GM12878 (cell line): ENCODE measurements around the gene SUGCT. TPM values are rescaled to one million over a fixed set of nuclear protein-coding genes. Genes with fewer than 3 reads are reported as not detected.

Experiments used
- ATAC-seq: fragments of 200-7000 bp; cut with Tn5 transposase; 3 replicates; pipeline ENCODE4 v1.9.1; 2020; ENCODE audit warnings: mild to moderate bottlenecking, moderate library complexity
- BruUV-seq: library from RNA; stranded (reverse); fragments of 400-500 nt; replicated peaks from 2 replicates; lab custom pipeline; 2021; lab: Mats Ljungman, UMichigan
- CTCF ChIA-PET: fragments of 300-600 bp; sonication (Branson Sonifier 250); formaldehyde crosslinking; extraction: SDS; loops from one replicate; lab custom pipeline; 2021; ENCODE audit warnings: inconsistent platforms; lab: Yijun Ruan, JAX
- POLR2A ChIA-PET: fragments of 350-600 bp; formaldehyde crosslinking; extraction: SDS; loops from one replicate; lab custom pipeline; 2021; ENCODE audit warnings: inconsistent platforms; lab: Charles Lee
- RAD21 ChIA-PET: fragments of 300-600 bp; sonication (Branson Sonifier 250); formaldehyde crosslinking; loops from one replicate; lab custom pipeline; 2023; ENCODE audit warnings: antibody characterized with exemption; ENCODE audit not compliant: unreplicated experiment; lab: Charles Lee
- SMC1A ChIA-PET: fragments of 300-600 bp; sonication (Branson Sonifier 250); formaldehyde crosslinking; loops from one replicate; lab custom pipeline; 2023; ENCODE audit not compliant: unreplicated experiment, uncharacterized antibody; lab: Charles Lee
- DNase-seq: peaks from one replicate; pipeline ENCODE4 v3.0.0-alpha.2; 2011; ENCODE audit warnings: low read depth, low spot score
- FAIRE-seq: peaks from 3 replicates; lab custom pipeline; 2011; peaks lifted over from hg19 to GRCh38; lab: Jason Lieb, UNC
- H2AFZ ChIP-seq: 2 replicates; pipeline ENCODE4 v1.6.0; 2011; ENCODE audit warnings: low read depth, low read length, control low read depth; ENCODE audit not compliant: control insufficient read depth
- H3K27ac ChIP-seq: 2 replicates; pipeline ENCODE4 v1.5.1; 2011; ENCODE audit warnings: control low read depth; ENCODE audit not compliant: control insufficient read depth, insufficient read depth
- H3K27me3 ChIP-seq, 2 experiments: replicated peaks in 1 of 2; 2 replicates each; pipeline versions ENCODE4 v1.6.0 to v1.6.1; 2011; ENCODE audit warnings: low read length in 1 of 2; ENCODE audit not compliant: control insufficient read depth in 2 of 2, insufficient read depth in 2 of 2
- H3K36me3 ChIP-seq, 2 experiments: 2 replicates each; pipeline ENCODE4 v1.5.1; 2011; ENCODE audit warnings: low read length in 1 of 2; ENCODE audit not compliant: control insufficient read depth in 2 of 2, insufficient read depth in 2 of 2
- H3K4me1 ChIP-seq: 2 replicates; pipeline ENCODE4 v1.6.1; 2011; ENCODE audit warnings: mild to moderate bottlenecking, low read length, moderate library complexity, mixed read lengths; ENCODE audit not compliant: control insufficient read depth, insufficient read depth
- H3K4me2 ChIP-seq: 2 replicates; pipeline ENCODE4 v1.6.0; 2011; ENCODE audit warnings: control low read depth; ENCODE audit not compliant: control insufficient read depth, insufficient read depth
- H3K4me3 ChIP-seq: fragments of 200-600 bp; sonication (generic); 2 replicates; pipeline ENCODE4 v1.5.1; 2016
- H3K79me2 ChIP-seq: 2 replicates; pipeline ENCODE4 v1.6.0; 2011; ENCODE audit warnings: low read length; ENCODE audit not compliant: control insufficient read depth, insufficient read depth
- H3K9ac ChIP-seq: 2 replicates; pipeline ENCODE4 v1.8.0; 2011; ENCODE audit warnings: low read length, control low read depth, mixed read lengths; ENCODE audit not compliant: control insufficient read depth, insufficient read depth
- H3K9me3 ChIP-seq: replicated peaks from 3 replicates; pipeline ENCODE4 v1.5.1; 2011; ENCODE audit warnings: mild to moderate bottlenecking, low read length; ENCODE audit not compliant: control insufficient read depth, insufficient read depth
- H4K20me1 ChIP-seq: 2 replicates; pipeline ENCODE4 v1.6.0; 2011; ENCODE audit not compliant: control insufficient read depth, insufficient read depth
- CUX1 ChIP-seq: IDR thresholded peaks from 2 replicates; pipeline ENCODE4 v1.6.1; 2012; ENCODE audit warnings: improper control_type of control experiment, low read depth, low read length; ENCODE audit not compliant: insufficient replicate concordance
- EP300 ChIP-seq, 2 experiments: fragments of 150-350 bp in 1 of 2; IDR thresholded peaks; 2 replicates each; pipeline ENCODE4 v1.6.1; 2011 to 2012; ENCODE audit warnings: low read depth in 2 of 2, low read length in 2 of 2, borderline replicate concordance in 1 of 2, improper control_type of control experiment in 1 of 2, inconsistent platforms in 1 of 2; ENCODE audit not compliant: control insufficient read depth in 1 of 2
- HDAC6 ChIP-seq: fragments of 200-600 bp; sonication (generic); IDR thresholded peaks from one replicate; pipeline ENCODE4 v1.8.0; 2017; ENCODE audit warnings: antibody characterized with exemption; ENCODE audit not compliant: unreplicated experiment
- NFYB ChIP-seq: IDR thresholded peaks from 2 replicates; pipeline ENCODE4 v1.6.1; 2011; ENCODE audit warnings: low read depth, mild to moderate bottlenecking, low read length, improper control_type of control experiment, moderate library complexity; ENCODE audit not compliant: insufficient read depth
- PRDM15 ChIP-seq: fragments of 450-650 bp; formaldehyde crosslinking; IDR thresholded peaks from 2 replicates; pipeline ENCODE4 v1.4.0; 2020; ENCODE audit warnings: mild to moderate bottlenecking, moderate library complexity
- SMARCA5 ChIP-seq: fragments of 450-650 bp; IDR thresholded peaks from 2 replicates; pipeline ENCODE4 v1.6.1; 2017; ENCODE audit warnings: mild to moderate bottlenecking
- SUPT20H ChIP-seq: IDR thresholded peaks from 2 replicates; pipeline ENCODE4 v1.6.1; 2011; ENCODE audit warnings: low read depth, mild to moderate bottlenecking, low read length, moderate library complexity, borderline replicate concordance; ENCODE audit not compliant: control insufficient read depth
- ZNF622 ChIP-seq: fragments of 450-650 bp; IDR thresholded peaks from 2 replicates; pipeline ENCODE4 v1.6.1; 2017; ENCODE audit warnings: mild to moderate bottlenecking, inconsistent platforms
- WGBS: methylation state at CpG from one replicate; pipeline ENCODE4 v1.1.6; 2016; ENCODE audit warnings: low lambda C conversion rate; ENCODE audit not compliant: insufficient replicate concordance, insufficient coverage; ENCODE audit errors: missing lambda C conversion rate; 5-methylcytosine and 5-hydroxymethylcytosine counted together
- in situ Hi-C: fragments of 300-500 bp; cut with MboI; formaldehyde crosslinking; loops from 9 replicates; pipeline ENCODE4 v1.14.3; 2018; ENCODE audit warnings: mixed read lengths
- intact Hi-C: fragments of 100-400 bp; cut with micrococcal nuclease; formaldehyde crosslinking; loops from one replicate; pipeline ENCODE4 v1.14.2; 2022; ENCODE audit not compliant: unreplicated experiment
- polyA plus RNA-seq, 11 experiments: library from polyadenylated mRNA; depleted of rRNA in 4 of 11; unstranded in 6 of 11; stranded (reverse) in 5 of 11; fragments of >200 nt; fragmentation: Nextera tagmentation in 4 of 11; fragmentation: Illumina TruSeq in 1 of 11; extraction: Ambion mirVana in 4 of 11; extraction: Trizol in 1 of 11; gene quantifications; 1 replicate in 1 of 11; 2 replicates in 10 of 11; pipeline versions ENCODE4 v1.2.1 to v1.2.3, GENCODE V29; 2011 to 2016; ENCODE audit warnings: inconsistent platforms in 2 of 11, missing spikeins in 2 of 11, low read depth in 1 of 11
- total RNA-seq, 4 experiments: library from RNA; depleted of rRNA in 3 of 4; stranded (reverse); fragments of >200 nt in 3 of 4; fragmentation: Illumina TruSeq in 1 of 4; extraction: Trizol in 1 of 4; gene quantifications; 2 replicates each; pipeline versions ENCODE4 v1.2.1 to v1.2.3, GENCODE V29; 2013 to 2021

Gene SUGCT
- total and polyA plus RNA-seq, 10 of the 15 experiments (the other 5 are each of a cell fraction or from before 2014, with no cell fraction given), result 0.08 to 1.2 (median 0.67) TPM; not detected in 1

- ChIA-PET RAD21 (interaction anchor here (0.7 kb wide), 1 partner anchor 134 kb away, joined by 3 read pairs; no protein-coding TSS in a partner anchor), POLR2A (no interaction called here)
- BruUV-seq, result no TSS peak
Measured at GRCh38 chr7:40192036-40192435, 57.2 kb downstream of the SUGCT start.

GRCh38 chr7:40194745-40195144 is 59.9 kb downstream of the SUGCT start:
- no TSS peak for BruUV-seq
- no peak for FAIRE-seq
- intact Hi-C loops (no loop called here), in situ Hi-C loops (no loop called here)
- Histone ChIP-seq H3K4me1 (no peaks in the 10 kb centered on the region), H3K27me3 (no peaks in the 10 kb centered on the region), H3K27ac (no peak overlapping the region), H4K20me1 (no peaks in the 10 kb centered on the region), H2AFZ (no peak overlapping the region), H3K9ac (no peak overlapping the region), H3K4me2 (no peak overlapping the region), H3K4me3 (no peak overlapping the region), H3K9me3 (no peaks in the 10 kb centered on the region), H3K36me3 (no peaks in the 10 kb centered on the region), H3K79me2 (no peaks in the 10 kb centered on the region)
- DNase-seq, result no peak
- ATAC-seq, result no peak
- ChIA-PET RAD21 (no interaction called here), CTCF (no interaction called here), SMC1A (no interaction called here), POLR2A (no interaction called here)
- WGBS, result 0% methylated on average over 1 of the region's 1 CpG
- TF ChIP-seq ZNF622 (no peak), PRDM15 (CRISPR knock-in tag) (no peak), HDAC6 (no peak), NFYB (no peak), SUPT20H (no peak), CUX1 (no peak)

More at GRCh38 chr7:40192036-40192435, 57.2 kb downstream of the SUGCT start:
- no peak overlapping the region for H3K9ac ChIP-seq
- H4K20me1 ChIP-seq, result no peaks in the 10 kb centered on the region
- CTCF ChIA-PET, result no interaction called here
- intact Hi-C loops (no loop called here), in situ Hi-C loops (no loop called here)
- H3K79me2 ChIP-seq, result no peaks in the 10 kb centered on the region
- no peaks in the 10 kb centered on the region for H3K36me3 ChIP-seq
- ATAC-seq (no peak), DNase-seq (no peak), FAIRE-seq (no peak)
- no peak overlapping the region for H3K4me3 ChIP-seq
- H3K4me2 ChIP-seq, result no peak overlapping the region
- H3K9me3 ChIP-seq, result no peaks in the 10 kb centered on the region
- H3K27me3 ChIP-seq, result no peaks in the 10 kb centered on the region
- no peaks in the 10 kb centered on the region for H3K4me1 ChIP-seq
- TF ChIP-seq HDAC6 (no peak), SMARCA5 (no peak), EP300 (IDR thresholded peaks at IDR 0.05; ENCODE audit: borderline replicate concordance in 1 of 2, control insufficient read depth in 1 of 2, low read depth in 2 of 2, low read length in 2 of 2) (no peak)
- H3K27ac ChIP-seq, result no peak overlapping the region
- no CpG with 5 or more reads among the region's 2 CpGs for WGBS
- no peak overlapping the region for H2AFZ ChIP-seq
- SMC1A ChIA-PET, result no interaction called here
